ENCODE data around the gene MYBBP1A.

DNA sequence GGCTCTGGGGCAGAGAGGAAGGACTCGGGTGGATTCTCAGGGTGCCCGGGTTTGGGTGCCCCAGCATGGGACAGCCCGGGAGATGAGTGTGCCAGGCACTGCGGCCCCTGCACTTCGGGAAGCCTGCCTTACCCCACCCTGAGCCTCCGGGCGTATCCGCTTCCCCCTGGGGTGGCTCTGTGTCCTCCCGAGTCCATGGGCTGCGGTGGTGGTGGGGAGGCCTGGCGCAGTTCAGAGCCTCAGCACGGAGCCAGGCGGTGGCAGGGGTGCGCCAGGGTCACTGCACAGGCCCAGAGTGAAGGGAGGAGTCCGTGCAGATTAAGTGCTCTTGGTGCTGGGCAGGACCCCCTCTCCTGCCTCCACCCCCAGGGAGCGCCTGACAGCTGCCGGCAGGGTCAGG, 20.7 kb downstream of the MYBBP1A start:
- TF ChIP-seq, protein P1, sequence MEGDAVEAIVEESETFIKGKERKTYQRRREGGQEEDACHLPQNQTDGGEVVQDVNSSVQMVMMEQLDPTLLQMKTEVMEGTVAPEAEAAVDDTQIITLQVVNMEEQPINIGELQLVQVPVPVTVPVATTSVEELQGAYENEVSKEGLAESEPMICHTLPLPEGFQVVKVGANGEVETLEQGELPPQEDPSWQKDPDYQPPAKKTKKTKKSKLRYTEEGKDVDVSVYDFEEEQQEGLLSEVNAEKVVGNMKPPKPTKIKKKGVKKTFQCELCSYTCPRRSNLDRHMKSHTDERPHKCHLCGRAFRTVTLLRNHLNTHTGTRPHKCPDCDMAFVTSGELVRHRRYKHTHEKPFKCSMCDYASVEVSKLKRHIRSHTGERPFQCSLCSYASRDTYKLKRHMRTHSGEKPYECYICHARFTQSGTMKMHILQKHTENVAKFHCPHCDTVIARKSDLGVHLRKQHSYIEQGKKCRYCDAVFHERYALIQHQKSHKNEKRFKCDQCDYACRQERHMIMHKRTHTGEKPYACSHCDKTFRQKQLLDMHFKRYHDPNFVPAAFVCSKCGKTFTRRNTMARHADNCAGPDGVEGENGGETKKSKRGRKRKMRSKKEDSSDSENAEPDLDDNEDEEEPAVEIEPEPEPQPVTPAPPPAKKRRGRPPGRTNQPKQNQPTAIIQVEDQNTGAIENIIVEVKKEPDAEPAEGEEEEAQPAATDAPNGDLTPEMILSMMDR (conservative IDR thresholded peaks at IDR 0.05; ENCODE audit: low read depth in 2 of 2): no peak
- no peak for TF ChIP-seq POLR2AphosphoS5 (IDR thresholded peaks at IDR 0.05; ENCODE audit: low read depth)
- TF ChIP-seq EZH2 (IDR thresholded peaks at IDR 0.05; ENCODE audit: low read depth, unreplicated experiment): no peak
- TF ChIP-seq CREB1 (CRISPR knock-in tag; IDR thresholded peaks at IDR 0.05; ENCODE audit: low read depth): no peak
- TF ChIP-seq, protein P2, sequence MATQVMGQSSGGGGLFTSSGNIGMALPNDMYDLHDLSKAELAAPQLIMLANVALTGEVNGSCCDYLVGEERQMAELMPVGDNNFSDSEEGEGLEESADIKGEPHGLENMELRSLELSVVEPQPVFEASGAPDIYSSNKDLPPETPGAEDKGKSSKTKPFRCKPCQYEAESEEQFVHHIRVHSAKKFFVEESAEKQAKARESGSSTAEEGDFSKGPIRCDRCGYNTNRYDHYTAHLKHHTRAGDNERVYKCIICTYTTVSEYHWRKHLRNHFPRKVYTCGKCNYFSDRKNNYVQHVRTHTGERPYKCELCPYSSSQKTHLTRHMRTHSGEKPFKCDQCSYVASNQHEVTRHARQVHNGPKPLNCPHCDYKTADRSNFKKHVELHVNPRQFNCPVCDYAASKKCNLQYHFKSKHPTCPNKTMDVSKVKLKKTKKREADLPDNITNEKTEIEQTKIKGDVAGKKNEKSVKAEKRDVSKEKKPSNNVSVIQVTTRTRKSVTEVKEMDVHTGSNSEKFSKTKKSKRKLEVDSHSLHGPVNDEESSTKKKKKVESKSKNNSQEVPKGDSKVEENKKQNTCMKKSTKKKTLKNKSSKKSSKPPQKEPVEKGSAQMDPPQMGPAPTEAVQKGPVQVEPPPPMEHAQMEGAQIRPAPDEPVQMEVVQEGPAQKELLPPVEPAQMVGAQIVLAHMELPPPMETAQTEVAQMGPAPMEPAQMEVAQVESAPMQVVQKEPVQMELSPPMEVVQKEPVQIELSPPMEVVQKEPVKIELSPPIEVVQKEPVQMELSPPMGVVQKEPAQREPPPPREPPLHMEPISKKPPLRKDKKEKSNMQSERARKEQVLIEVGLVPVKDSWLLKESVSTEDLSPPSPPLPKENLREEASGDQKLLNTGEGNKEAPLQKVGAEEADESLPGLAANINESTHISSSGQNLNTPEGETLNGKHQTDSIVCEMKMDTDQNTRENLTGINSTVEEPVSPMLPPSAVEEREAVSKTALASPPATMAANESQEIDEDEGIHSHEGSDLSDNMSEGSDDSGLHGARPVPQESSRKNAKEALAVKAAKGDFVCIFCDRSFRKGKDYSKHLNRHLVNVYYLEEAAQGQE (IDR thresholded peaks at IDR 0.05; ENCODE audit: unreplicated experiment): no peak
- no peak for TF ChIP-seq JUNB (IDR thresholded peaks at IDR 0.05; ENCODE audit: unreplicated experiment)
- TF ChIP-seq, protein P3, sequence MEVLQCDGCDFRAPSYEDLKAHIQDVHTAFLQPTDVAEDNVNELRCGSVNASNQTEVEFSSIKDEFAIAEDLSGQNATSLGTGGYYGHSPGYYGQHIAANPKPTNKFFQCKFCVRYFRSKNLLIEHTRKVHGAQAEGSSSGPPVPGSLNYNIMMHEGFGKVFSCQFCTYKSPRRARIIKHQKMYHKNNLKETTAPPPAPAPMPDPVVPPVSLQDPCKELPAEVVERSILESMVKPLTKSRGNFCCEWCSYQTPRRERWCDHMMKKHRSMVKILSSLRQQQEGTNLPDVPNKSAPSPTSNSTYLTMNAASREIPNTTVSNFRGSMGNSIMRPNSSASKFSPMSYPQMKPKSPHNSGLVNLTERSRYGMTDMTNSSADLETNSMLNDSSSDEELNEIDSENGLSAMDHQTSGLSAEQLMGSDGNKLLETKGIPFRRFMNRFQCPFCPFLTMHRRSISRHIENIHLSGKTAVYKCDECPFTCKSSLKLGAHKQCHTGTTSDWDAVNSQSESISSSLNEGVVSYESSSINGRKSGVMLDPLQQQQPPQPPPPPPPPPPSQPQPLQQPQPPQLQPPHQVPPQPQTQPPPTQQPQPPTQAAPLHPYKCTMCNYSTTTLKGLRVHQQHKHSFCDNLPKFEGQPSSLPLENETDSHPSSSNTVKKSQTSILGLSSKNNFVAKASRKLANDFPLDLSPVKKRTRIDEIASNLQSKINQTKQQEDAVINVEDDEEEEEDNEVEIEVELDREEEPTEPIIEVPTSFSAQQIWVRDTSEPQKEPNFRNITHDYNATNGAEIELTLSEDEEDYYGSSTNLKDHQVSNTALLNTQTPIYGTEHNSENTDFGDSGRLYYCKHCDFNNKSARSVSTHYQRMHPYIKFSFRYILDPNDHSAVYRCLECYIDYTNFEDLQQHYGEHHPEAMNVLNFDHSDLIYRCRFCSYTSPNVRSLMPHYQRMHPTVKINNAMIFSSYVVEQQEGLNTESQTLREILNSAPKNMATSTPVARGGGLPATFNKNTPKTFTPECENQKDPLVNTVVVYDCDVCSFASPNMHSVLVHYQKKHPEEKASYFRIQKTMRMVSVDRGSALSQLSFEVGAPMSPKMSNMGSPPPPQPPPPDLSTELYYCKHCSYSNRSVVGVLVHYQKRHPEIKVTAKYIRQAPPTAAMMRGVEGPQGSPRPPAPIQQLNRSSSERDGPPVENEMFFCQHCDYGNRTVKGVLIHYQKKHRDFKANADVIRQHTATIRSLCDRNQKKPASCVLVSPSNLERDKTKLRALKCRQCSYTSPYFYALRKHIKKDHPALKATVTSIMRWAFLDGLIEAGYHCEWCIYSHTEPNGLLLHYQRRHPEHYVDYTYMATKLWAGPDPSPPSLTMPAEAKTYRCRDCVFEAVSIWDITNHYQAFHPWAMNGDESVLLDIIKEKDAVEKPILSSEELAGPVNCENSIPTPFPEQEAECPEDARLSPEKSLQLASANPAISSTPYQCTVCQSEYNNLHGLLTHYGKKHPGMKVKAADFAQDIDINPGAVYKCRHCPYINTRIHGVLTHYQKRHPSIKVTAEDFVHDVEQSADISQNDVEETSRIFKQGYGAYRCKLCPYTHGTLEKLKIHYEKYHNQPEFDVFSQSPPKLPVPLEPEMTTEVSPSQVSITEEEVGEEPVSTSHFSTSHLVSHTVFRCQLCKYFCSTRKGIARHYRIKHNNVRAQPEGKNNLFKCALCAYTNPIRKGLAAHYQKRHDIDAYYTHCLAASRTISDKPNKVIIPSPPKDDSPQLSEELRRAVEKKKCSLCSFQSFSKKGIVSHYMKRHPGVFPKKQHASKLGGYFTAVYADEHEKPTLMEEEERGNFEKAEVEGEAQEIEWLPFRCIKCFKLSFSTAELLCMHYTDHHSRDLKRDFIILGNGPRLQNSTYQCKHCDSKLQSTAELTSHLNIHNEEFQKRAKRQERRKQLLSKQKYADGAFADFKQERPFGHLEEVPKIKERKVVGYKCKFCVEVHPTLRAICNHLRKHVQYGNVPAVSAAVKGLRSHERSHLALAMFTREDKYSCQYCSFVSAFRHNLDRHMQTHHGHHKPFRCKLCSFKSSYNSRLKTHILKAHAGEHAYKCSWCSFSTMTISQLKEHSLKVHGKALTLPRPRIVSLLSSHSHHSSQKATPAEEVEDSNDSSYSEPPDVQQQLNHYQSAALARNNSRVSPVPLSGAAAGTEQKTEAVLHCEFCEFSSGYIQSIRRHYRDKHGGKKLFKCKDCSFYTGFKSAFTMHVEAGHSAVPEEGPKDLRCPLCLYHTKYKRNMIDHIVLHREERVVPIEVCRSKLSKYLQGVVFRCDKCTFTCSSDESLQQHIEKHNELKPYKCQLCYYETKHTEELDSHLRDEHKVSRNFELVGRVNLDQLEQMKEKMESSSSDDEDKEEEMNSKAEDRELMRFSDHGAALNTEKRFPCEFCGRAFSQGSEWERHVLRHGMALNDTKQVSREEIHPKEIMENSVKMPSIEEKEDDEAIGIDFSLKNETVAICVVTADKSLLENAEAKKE (CRISPR knock-in tag; IDR thresholded peaks at IDR 0.05): no peak
- no peak for TF ChIP-seq ZNF114 (CRISPR knock-in tag; IDR thresholded peaks at IDR 0.05)
